HepG2 (cell line): ENCODE results near the gene ALX4. TPM values are rescaled to one million over a fixed set of nuclear protein-coding genes. Genes with fewer than 3 reads are reported as not detected.

ENCODE experiments used
- ATAC-seq: fragments of 200-7000 bp; cut with Tn5 transposase; 3 replicates; pipeline ENCODE4 v1.9.1; 2020; ENCODE audit warnings: mild to moderate bottlenecking, moderate library complexity
- BruUV-seq: library from RNA; stranded (reverse); fragments of 400-500 nt; replicated peaks from 2 replicates; lab custom pipeline; 2021; lab: Mats Ljungman, UMichigan
- CTCF ChIA-PET: fragments of 300-600 bp; formaldehyde crosslinking; extraction: SDS; loops from one replicate; lab custom pipeline; 2021; ENCODE audit warnings: low total read pairs, inconsistent platforms, low intra/inter-chr PET ratio; lab: Yijun Ruan, JAX
- POLR2A ChIA-PET: fragments of 350-600 bp; sonication (Branson Sonifier 250); formaldehyde crosslinking; loops from one replicate; lab custom pipeline; 2020; ENCODE audit warnings: antibody characterized with exemption, inconsistent platforms; lab: Yijun Ruan, JAX
- DNase-seq: peaks from one replicate; pipeline ENCODE4 v3.0.0-alpha.2; 2015; ENCODE audit warnings: low spot score
- FAIRE-seq: peaks from 3 replicates; lab custom pipeline; 2011; peaks lifted over from hg19 to GRCh38; lab: Jason Lieb, UNC
- H2AFZ ChIP-seq: one replicate; pipeline ENCODE4 v1.6.1; 2011; ENCODE audit warnings: low read length, inconsistent platforms
- H3K27ac ChIP-seq: fragments of 300-600 bp; 3 replicates; pipeline ENCODE4 v1.8.0; 2011; ENCODE audit warnings: mixed run types, mild to moderate bottlenecking, mixed read lengths, low read length, inconsistent platforms; ENCODE audit not compliant: insufficient read depth; ENCODE audit errors: extremely low read length
- H3K27me3 ChIP-seq, 2 experiments: fragments of 200-600 bp in 1 of 2; 2 replicates in 1 of 2; 3 replicates in 1 of 2; pipeline versions ENCODE4 v1.6.0 to v1.8.0; 2011; ENCODE audit warnings: low read length in 2 of 2, mild to moderate bottlenecking in 2 of 2, moderate library complexity in 2 of 2, inconsistent platforms in 1 of 2; ENCODE audit not compliant: insufficient read depth in 2 of 2, control insufficient read depth in 1 of 2
- H3K36me3 ChIP-seq, 2 experiments: fragments of 200-600 bp in 1 of 2; replicated peaks in 1 of 2; 2 replicates in 1 of 2; 3 replicates in 1 of 2; pipeline versions ENCODE4 v1.5.1 to v1.8.0; 2011; ENCODE audit warnings: low read length in 2 of 2, inconsistent platforms in 1 of 2; ENCODE audit not compliant: insufficient read depth in 2 of 2, control insufficient read depth in 1 of 2
- H3K4me1 ChIP-seq: 2 replicates; pipeline ENCODE4 v1.5.1; 2012; ENCODE audit warnings: low read length, inconsistent platforms; ENCODE audit not compliant: insufficient read depth
- H3K4me2 ChIP-seq: 2 replicates; pipeline ENCODE4 v1.6.0; 2011; ENCODE audit warnings: low read depth, low read length, inconsistent platforms
- H3K4me3 ChIP-seq, 3 experiments: fragments of 200-600 bp in 1 of 3; sonication (generic), shearing (Covaris generic) in 1 of 3; replicated peaks in 1 of 3; 2 replicates each; pipeline ENCODE4 v1.5.1; 2011 to 2016; ENCODE audit warnings: low read length in 3 of 3, inconsistent platforms in 2 of 3, low read depth in 2 of 3, mild to moderate bottlenecking in 2 of 3, control low read depth in 1 of 3, mixed read lengths in 1 of 3; ENCODE audit not compliant: insufficient read depth in 1 of 3
- H3K79me2 ChIP-seq: one replicate; pipeline ENCODE4 v1.6.1; 2011; ENCODE audit warnings: low read length, inconsistent platforms; ENCODE audit not compliant: insufficient read depth
- H3K9ac ChIP-seq: 2 replicates; pipeline ENCODE4 v1.6.0; 2011; ENCODE audit warnings: mild to moderate bottlenecking, low read depth, low read length, inconsistent platforms; ENCODE audit not compliant: insufficient read depth
- H3K9me3 ChIP-seq: 2 replicates; pipeline ENCODE4 v1.5.1; 2012; ENCODE audit warnings: mild to moderate bottlenecking, low read length
- H4K20me1 ChIP-seq: 2 replicates; pipeline ENCODE4 v1.6.0; 2011; ENCODE audit warnings: inconsistent platforms, mild to moderate bottlenecking, low read length, moderate library complexity; ENCODE audit not compliant: insufficient read depth
- ASH2L ChIP-seq: fragments of 300-600, 200-600 bp; sonication (generic); IDR thresholded peaks from 2 replicates; pipeline ENCODE4 v1.7.0; 2017; ENCODE audit warnings: low read depth, mild to moderate bottlenecking, moderate library complexity, mixed read lengths, low read length; ENCODE audit not compliant: insufficient read length
- FUBP1 ChIP-seq: sonication (generic); formaldehyde crosslinking; IDR thresholded peaks from 2 replicates; pipeline ENCODE4 v1.5.1; 2020; ENCODE audit warnings: missing genetic modification reagents, mild to moderate bottlenecking, borderline replicate concordance
- GTF2F1 ChIP-seq: fragments of 150-350 bp; IDR thresholded peaks from 2 replicates; pipeline ENCODE4 v1.6.1; 2014; ENCODE audit warnings: low read length
- KLF16 ChIP-seq, 2 experiments: sonication (generic) in 1 of 2; formaldehyde crosslinking in 1 of 2; IDR thresholded peaks; 2 replicates each; pipeline versions ENCODE4 v1.6.1 to v1.8.0; 2016 to 2023; ENCODE audit warnings: missing genetic modification reagents in 2 of 2, missing compliant biosample characterization in 1 of 2
- MTA3 ChIP-seq: sonication (generic); formaldehyde crosslinking; IDR thresholded peaks from 2 replicates; pipeline ENCODE4 v1.4.0; 2020; ENCODE audit warnings: missing genetic modification reagents
- NR3C1 ChIP-seq: sonication (generic); formaldehyde crosslinking; IDR thresholded peaks from 2 replicates; pipeline ENCODE4 v1.4.0; 2020; ENCODE audit warnings: missing genetic modification reagents
- RFXANK ChIP-seq: IDR thresholded peaks from 2 replicates; pipeline ENCODE4 v1.6.1; 2016
- RFXAP ChIP-seq: sonication (generic); formaldehyde crosslinking; IDR thresholded peaks from 2 replicates; pipeline ENCODE4 v1.4.0; 2020; ENCODE audit warnings: missing genetic modification reagents, borderline replicate concordance
- ZBTB3 ChIP-seq: sonication (generic); formaldehyde crosslinking; IDR thresholded peaks from 2 replicates; pipeline ENCODE4 v1.4.0; 2020; ENCODE audit warnings: low read depth, mild to moderate bottlenecking, moderate library complexity, missing genetic modification reagents, borderline replicate concordance
- ZBTB34 ChIP-seq: sonication (generic); formaldehyde crosslinking; IDR thresholded peaks from 2 replicates; pipeline ENCODE4 v1.8.0; 2022; ENCODE audit warnings: mild to moderate bottlenecking, missing genetic modification reagents
- ZMYM4 ChIP-seq: sonication (generic); formaldehyde crosslinking; IDR thresholded peaks from 2 replicates; pipeline ENCODE4 v1.8.1; 2023; ENCODE audit warnings: mild to moderate bottlenecking, missing genetic modification reagents
- ZNF20 ChIP-seq: sonication (generic); formaldehyde crosslinking; IDR thresholded peaks from 2 replicates; pipeline ENCODE4 v1.4.0; 2020; ENCODE audit warnings: mild to moderate bottlenecking, moderate library complexity, missing genetic modification reagents
- ZNF576 ChIP-seq: sonication (generic); formaldehyde crosslinking; IDR thresholded peaks from 2 replicates; pipeline ENCODE4 v1.4.0; 2020; ENCODE audit warnings: mild to moderate bottlenecking, missing genetic modification reagents
- ZNF749 ChIP-seq: sonication (generic); formaldehyde crosslinking; IDR thresholded peaks from 2 replicates; pipeline ENCODE4 v1.8.0; 2022; ENCODE audit warnings: mild to moderate bottlenecking, missing genetic modification reagents, moderate library complexity, borderline replicate concordance
- WGBS: methylation state at CpG from one replicate; pipeline ENCODE4 v1.1.6; 2017; ENCODE audit warnings: low lambda C conversion rate; 5-methylcytosine and 5-hydroxymethylcytosine counted together
- in situ Hi-C: cut with HindIII; loops from 2 replicates; pipeline ENCODE4 v1.10.0; 2017; ENCODE audit warnings: low pct_unique_long_range_greater_than_20kb; ENCODE audit not compliant: extremely low pct_ligation_motif_present
- intact Hi-C: fragments of 100-400 bp; cut with micrococcal nuclease; formaldehyde crosslinking; loops from one replicate; pipeline ENCODE4 v1.10.0; 2022; ENCODE audit not compliant: unreplicated experiment
- polyA plus RNA-seq, 8 experiments: library from polyadenylated mRNA; depleted of rRNA in 3 of 8; stranded (reverse) in 7 of 8; unstranded in 1 of 8; fragments of >200 nt; fragmentation: Illumina TruSeq in 4 of 8; extraction: Trizol in 4 of 8; gene quantifications; 2 replicates each; pipeline versions ENCODE4 v1.2.1 to v1.2.3, GENCODE V29; 2011 to 2016; ENCODE audit warnings: low read depth in 4 of 8, missing spikeins in 1 of 8, mixed read lengths in 1 of 8; ENCODE audit not compliant: insufficient read depth in 1 of 8
- total RNA-seq, 5 experiments: library from RNA; depleted of rRNA; stranded (reverse); fragments of >200 nt; fragmentation: Illumina TruSeq; extraction: Trizol; gene quantifications; 2 replicates each; pipeline ENCODE4 v1.2.3, GENCODE V29; 2016; ENCODE audit warnings: low read depth in 1 of 5

Gene ALX4
- total and polyA plus RNA-seq, 2 of the 13 experiments (the other 11 are each of a cell fraction or from before 2014, with no cell fraction given), result not detected

GRCh38 chr11:44236296-44236695 lies 73.6 kb downstream of the ALX4 start:
- in situ Hi-C loops, result no loop called here
- no peaks in the 10 kb centered on the region for H3K27me3 ChIP-seq
- no peak overlapping the region for H3K9ac ChIP-seq
- no peak overlapping the region for H3K27ac ChIP-seq
- no peak for DNase-seq
- H3K4me3 ChIP-seq, result no peak overlapping the region
- no peak overlapping the region for H2AFZ ChIP-seq
- no peak for TF ChIP-seq RFXAP (CRISPR knock-in tag)
- TF ChIP-seq KLF16 (CRISPR knock-in tag; IDR thresholded peaks at IDR 0.05), result no peak
- TF ChIP-seq ASH2L, result no peak
- TF ChIP-seq ZMYM4 (CRISPR knock-in tag), result no peak
- TF ChIP-seq MTA3 (CRISPR knock-in tag), result no peak
- no peak for TF ChIP-seq ZNF749 (CRISPR knock-in tag)
- no peak for TF ChIP-seq ZNF576 (CRISPR knock-in tag)
- no peaks in the 10 kb centered on the region for H4K20me1 ChIP-seq
- no peaks in the 10 kb centered on the region for H3K9me3 ChIP-seq
- H3K4me2 ChIP-seq, result no peak overlapping the region
- ATAC-seq, result no peak
- peaks cover 0 to 10% of the 10 kb centered on the region in 2 experiments; a peak in 2 of 5 replicates for H3K36me3 ChIP-seq
- POLR2A ChIA-PET, result no interaction called here
- CTCF ChIA-PET, result no interaction called here
- 100% methylated on average over 2 of the region's 2 CpGs for WGBS
- FAIRE-seq, result no peak
- no peaks in the 10 kb centered on the region for H3K79me2 ChIP-seq
- H3K4me1 ChIP-seq, result no peaks in the 10 kb centered on the region
- no TSS peak for BruUV-seq
- intact Hi-C loops, result no loop called here

- no peak for FAIRE-seq
- Histone ChIP-seq H3K36me3 (peaks cover 0 to 10% of the 10 kb centered on the region in 2 experiments; a peak in 2 of 5 replicates), H3K4me3 (no peak overlapping the region), H3K4me1 (no peaks in the 10 kb centered on the region), H2AFZ (no peak overlapping the region), H3K9ac (no peak overlapping the region), H3K27me3 (no peaks in the 10 kb centered on the region), H4K20me1 (no peaks in the 10 kb centered on the region), H3K79me2 (no peaks in the 10 kb centered on the region), H3K9me3 (no peaks in the 10 kb centered on the region), H3K4me2 (no peak overlapping the region), H3K27ac (no peak overlapping the region)
- intact Hi-C loops (no loop called here), in situ Hi-C loops (no loop called here)
- WGBS, result 98% methylated on average over 8 of the region's 8 CpGs
- no peak for ATAC-seq
- DNase-seq, result no peak
- ChIA-PET POLR2A (no interaction called here), CTCF (no interaction called here)
- TF ChIP-seq RFXANK (CRISPR knock-in tag) (no peak), NR3C1 (CRISPR knock-in tag) (no peak), ZNF20 (no peak), GTF2F1 (no peak), FUBP1 (no peak), ZBTB34 (no peak), ZBTB3 (CRISPR knock-in tag) (no peak)
- BruUV-seq, result no TSS peak
Measured at GRCh38 chr11:44235765-44236201, 74.2 kb downstream of the ALX4 start.
